SK-N-SH (cell line): ENCODE measurements around the gene SRRM2.

ENCODE experiments used
- CHD2 ChIP-seq: fragments of 150-350 bp; IDR thresholded peaks from 2 replicates; pipeline ENCODE4 v1.6.1; 2018; ENCODE audit warnings: low read length; ENCODE audit not compliant: partially characterized antibody
- CTCF ChIP-seq: fragments of 200-600 bp; sonication (generic); IDR thresholded peaks from 2 replicates; pipeline ENCODE4 v1.6.1; 2017; ENCODE audit warnings: antibody characterized with exemption, mild to moderate bottlenecking, moderate library complexity
- GABPA ChIP-seq: IDR thresholded peaks from 2 replicates; pipeline ENCODE4 v1.4.0; 2012; ENCODE audit warnings: low read depth, mild to moderate bottlenecking
- IRF3 ChIP-seq: fragments of 150-350 bp; IDR thresholded peaks from 2 replicates; pipeline ENCODE4 v1.6.1; 2016; ENCODE audit warnings: mild to moderate bottlenecking, low read depth, low read length
- PBX3 ChIP-seq: IDR thresholded peaks from 2 replicates; pipeline ENCODE4; 2012
- POLR2AphosphoS5 ChIP-seq: IDR thresholded peaks from 2 replicates; pipeline ENCODE4 v1.6.1; 2012; ENCODE audit warnings: low read depth, low read length
- RAD21 ChIP-seq: IDR thresholded peaks from 2 replicates; pipeline ENCODE4 v1.6.1; 2012; ENCODE audit warnings: mild to moderate bottlenecking, low read length
- RCOR1 ChIP-seq: fragments of 150-350 bp; IDR thresholded peaks from 2 replicates; pipeline ENCODE4 v1.6.1; 2017; ENCODE audit warnings: antibody characterized with exemption, low read length
- SIN3A ChIP-seq: IDR thresholded peaks from 2 replicates; pipeline ENCODE4 v1.6.1; 2012; ENCODE audit warnings: low read depth, mild to moderate bottlenecking, low read length, moderate library complexity, borderline replicate concordance
- TF ChIP-seq, protein P1 (sequence below): IDR thresholded peaks from 2 replicates; pipeline ENCODE4 v1.4.0; 2012; ENCODE audit warnings: low read depth, borderline replicate concordance

- TF ChIP-seq CTCF = no peak
- no peak for TF ChIP-seq SIN3A
- no peak for TF ChIP-seq POLR2AphosphoS5
- TF ChIP-seq RAD21 = no peak
- no peak for TF ChIP-seq RCOR1
- no peak for TF ChIP-seq CHD2
- no peak for TF ChIP-seq PBX3
- no peak for TF ChIP-seq GABPA
- TF ChIP-seq, protein P1, sequence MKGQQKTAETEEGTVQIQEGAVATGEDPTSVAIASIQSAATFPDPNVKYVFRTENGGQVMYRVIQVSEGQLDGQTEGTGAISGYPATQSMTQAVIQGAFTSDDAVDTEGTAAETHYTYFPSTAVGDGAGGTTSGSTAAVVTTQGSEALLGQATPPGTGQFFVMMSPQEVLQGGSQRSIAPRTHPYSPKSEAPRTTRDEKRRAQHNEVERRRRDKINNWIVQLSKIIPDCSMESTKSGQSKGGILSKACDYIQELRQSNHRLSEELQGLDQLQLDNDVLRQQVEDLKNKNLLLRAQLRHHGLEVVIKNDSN = no peak
- no peak for TF ChIP-seq IRF3
Observed at GRCh38 chr16:2786061-2786825, 33.8 kb downstream of the SRRM2 start.
